Daoy (cell line): ENCODE measurements around the gene TVP23A. TPM values are rescaled to one million over a fixed set of nuclear protein-coding genes. Genes with fewer than 3 reads are reported as not detected.
"Not testable (repeated sequence)": the region's sequence is repeated elsewhere in the genome, so short reads cannot be mapped to it uniquely, and the experiment has no call there.

Experiments
- DNase-seq: peaks from one replicate; pipeline ENCODE4 v3.0.0-alpha.2; 2015; ENCODE audit warnings: low read depth
- total RNA-seq: library from RNA; depleted of rRNA; stranded (reverse); fragments of >200 nt; shearing (Covaris generic); gene quantifications from 2 replicates; pipeline ENCODE4 v1.2.3, GENCODE V29; 2014

Gene TVP23A
- total RNA-seq, 1 experiment from 2014 or later = not detected

DNA sequence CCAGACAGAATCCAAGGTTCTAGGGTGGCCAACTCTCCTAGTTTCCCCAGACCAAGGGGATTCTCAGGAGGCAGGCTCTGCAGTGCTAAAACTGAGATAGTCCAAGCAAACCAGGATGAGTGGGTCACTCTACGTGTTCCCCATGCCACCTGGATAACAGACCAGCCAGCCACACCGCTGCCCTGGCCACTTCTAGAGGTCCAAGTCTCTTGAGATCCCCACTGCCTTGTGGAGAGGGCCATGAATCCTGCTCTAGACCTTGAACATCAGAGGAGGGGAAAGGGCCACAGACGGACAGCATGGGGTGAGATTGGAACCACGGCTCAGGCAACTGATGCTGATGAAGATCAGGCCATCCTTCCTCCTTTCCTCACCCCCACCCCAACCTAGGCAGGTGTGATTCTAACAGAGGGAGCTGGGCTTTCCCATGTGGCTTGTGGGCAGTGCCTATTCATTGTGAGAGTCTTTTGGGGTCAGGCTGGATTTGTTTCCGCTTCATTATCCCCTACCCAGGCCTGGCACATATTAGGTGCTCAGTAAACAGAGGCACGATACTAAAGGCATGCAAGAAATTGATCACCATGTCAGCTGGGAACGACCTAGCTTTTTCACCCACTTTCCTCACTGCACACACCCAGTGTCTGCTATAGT is 16.8 kb upstream of the TVP23A start:
- DNase-seq = no peak

DNA sequence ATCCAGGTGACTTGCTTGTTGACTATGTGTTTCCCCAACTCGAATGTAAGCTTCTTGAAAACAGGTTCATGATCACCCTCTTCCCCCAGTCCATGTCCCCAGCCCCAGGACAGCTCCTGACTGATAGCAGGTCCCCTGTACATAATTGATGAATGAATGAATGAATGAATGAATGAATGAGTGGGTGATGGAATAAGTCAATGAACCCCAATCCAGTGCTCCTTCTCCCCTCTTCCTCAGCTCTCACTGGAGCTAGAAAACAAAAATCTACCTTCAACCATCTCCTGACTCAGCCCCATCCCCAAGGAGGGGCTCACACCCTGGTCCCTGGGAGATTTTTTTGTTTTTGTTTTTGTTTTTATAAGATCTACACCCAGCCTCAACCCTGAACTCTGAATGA is 16.2 kb upstream of the TVP23A start:
- DNase-seq = no peak

DNA sequence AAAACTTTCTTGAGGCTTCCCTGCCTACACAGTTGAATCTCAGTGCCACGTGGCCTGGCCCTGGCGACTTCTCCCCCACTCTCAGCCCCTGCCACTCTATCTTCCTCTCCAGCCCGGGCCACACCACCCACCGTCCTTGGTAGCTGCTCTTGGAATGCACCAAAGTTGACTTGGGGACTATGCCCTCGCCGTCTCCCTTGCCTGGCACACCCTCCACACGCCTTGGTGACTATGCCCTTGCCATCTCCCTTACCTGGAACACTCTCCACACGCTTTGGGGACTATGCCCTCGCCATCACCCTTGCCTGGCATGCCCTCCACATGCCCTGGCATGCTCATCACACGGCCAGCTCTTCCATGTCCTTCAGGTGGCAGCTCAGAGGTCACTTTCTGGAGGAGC is 15.5 kb upstream of the TVP23A start:
- DNase-seq = no peak

DNA sequence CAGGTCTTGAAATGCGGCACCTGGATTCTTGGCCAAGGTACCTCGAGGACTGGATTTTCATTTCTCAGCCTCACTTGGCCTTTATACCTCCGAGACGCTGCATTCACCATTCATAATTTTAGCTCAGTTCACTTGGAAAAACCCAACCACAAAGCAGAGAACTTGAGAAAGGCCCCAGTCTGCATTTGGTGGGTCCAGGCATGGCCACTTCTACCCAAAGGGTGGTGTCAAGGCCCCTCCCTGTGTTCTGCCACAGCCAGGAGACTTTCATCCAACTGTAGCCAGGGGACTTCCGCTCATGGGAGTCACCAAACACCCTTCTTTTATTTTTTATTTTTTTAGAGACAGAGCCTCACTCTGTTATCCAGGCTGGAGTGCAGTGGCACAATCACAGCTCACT is 14.7 kb upstream of the TVP23A start:
- no peak for DNase-seq

DNA sequence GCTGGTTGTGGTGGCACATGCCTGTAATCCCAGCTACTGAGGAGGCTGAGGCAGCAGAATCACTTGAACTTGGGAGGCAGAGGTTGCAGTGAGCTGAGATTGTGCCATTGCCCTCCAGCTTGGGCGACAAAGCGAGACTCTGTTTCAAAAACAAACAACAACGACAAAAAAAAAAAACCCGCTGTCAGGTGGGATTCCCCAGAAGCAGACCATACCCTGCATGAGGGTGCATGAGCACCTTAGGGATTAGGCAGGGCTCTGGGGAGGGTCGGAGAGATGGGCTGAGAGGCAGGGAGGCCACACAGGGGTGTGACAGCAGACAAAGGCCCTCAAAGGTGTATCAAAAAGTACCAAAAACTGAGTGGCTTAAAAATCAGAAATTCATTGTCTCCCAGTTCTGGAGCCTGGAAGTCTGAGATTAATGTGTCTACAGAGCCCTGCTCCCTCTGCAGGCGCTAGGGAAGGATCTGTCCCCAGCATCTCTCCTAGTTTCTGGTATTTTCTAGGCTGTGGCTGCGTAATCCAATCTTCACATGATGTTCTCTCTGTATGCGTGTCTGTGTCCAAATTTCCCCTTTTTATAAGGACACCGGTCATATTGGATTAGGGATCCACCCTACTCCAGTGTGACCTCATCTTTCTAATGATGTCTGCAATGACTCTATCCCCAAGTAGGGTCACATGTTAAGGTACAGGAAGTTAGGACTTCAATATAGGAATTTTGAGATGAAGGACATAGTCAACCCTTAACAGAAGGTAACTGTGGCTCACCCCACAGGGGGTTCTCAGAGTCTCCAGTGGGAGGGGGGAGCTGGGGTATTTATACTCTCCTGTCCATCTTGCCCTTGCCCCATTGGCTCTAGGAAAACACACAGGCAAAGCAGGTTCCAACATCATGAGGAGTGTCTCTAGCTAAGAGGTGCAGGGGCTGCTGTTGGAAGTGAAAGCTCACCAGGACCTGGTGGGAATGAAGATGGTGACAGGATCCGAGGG is 13.6 kb upstream of the TVP23A start:
- DNase-seq = no peak

DNA sequence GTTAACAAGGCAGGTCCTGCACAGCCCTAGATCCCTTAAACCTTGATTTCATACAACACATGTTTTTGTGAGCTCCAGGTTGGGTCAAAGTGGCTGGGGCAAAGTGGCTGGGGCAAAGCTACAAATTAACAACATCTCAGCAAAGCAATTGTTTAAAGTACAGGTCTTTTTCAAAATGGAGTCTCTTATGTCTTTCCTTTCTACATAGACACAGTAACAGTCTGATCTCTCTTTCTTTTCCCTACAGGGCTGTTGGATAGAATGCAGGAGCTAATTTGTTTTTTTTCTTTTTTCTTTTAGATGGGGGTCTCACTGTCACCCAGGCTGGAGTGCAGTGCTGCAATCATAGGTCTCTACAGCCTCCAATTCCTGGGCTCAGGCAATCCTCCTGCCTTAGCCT is 11.6 kb upstream of the TVP23A start:
- DNase-seq = not testable (repeated sequence)

DNA sequence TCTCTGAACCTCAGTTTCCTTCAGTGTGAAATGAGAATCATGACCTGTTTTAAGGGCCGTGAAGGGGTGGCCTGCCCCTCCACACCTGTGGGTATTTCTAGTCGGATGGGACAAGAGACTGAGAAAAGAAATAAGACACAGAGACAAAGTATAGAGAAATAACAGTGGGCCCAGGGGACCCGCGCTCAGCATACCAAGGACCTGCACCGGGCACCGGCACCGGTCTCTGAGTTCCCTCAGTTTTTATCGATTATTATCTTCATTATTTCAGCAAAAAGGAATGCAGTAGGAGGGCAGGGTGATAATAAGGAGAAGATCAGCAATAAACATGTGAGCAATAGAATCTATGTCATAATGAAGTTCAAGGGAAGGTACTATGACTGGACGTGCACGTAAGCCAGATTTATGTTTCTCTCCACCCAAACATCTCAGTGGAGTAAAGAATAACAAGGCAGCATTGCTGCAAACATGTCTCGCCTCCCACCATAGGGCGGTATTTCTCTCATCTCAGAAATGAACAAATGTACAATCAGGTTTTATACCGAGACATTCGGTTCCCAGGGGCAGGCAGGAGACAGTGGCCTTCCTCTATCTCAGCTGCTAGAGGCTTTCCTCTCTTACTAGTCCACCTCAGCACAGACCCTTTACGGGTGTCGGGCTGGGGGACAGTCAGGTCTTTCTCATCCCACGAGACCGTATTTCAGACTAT is 10.9 kb upstream of the TVP23A start:
- DNase-seq = not testable (repeated sequence)

DNA sequence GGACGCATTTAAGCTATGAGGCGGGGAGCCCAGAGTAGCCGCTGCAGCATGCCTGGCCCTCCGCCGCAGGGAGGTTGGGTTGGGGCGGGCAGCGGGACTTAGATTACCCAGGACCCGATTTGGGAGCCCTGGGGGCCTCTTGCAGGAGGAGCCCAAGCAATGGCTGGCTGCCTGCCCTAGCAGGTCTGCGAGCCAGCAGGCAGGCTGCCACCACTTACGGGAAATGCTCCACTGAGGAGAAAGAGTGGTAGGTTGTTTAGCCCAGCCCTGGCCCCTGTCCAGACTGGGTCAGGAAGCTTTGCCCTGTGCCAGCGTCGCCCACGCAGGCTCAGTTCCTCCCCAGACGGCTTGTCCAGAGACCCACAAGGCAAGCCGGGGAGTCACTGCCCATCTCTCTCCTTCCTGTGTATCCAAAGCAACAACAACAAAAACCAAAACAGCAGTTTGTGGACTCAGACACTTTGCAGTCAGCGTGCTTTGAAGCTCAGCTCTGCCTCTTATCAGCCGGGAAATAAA is 10.3 kb upstream of the TVP23A start:
- peak; percentile 62 for DNase-seq

DNA sequence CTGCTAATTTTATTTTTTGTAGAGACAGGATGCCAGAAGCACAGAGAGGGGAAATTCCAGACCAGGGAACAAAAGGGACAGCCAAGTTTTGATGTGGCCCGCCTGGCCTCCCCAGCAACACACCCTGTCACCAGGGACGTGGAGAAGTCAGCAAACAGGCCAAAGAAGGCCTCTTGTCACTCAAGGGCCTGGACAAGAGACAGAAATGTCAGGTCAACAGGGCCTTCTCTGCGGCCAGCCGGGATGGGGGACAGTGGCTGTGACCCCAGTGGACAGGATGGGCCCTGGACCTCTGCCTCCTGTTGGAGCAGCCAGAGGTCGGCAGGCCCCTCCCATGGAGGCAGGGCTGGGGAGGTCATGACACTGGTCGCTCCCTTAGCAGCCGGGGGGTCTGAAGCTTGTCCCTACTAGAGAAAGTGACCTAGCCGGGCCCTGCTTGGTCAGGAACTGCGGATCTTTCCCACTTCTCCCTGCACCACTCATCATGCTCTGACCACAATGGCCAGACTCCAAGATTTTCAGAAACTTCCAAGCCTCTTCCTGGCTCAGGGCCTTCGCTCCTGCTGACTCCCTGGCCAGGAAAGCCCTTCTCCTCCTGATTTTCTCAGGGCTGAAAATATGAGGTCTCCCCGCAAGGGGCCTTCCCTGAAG is 9.2 kb upstream of the TVP23A start:
- DNase-seq = peak; percentile 81

DNA sequence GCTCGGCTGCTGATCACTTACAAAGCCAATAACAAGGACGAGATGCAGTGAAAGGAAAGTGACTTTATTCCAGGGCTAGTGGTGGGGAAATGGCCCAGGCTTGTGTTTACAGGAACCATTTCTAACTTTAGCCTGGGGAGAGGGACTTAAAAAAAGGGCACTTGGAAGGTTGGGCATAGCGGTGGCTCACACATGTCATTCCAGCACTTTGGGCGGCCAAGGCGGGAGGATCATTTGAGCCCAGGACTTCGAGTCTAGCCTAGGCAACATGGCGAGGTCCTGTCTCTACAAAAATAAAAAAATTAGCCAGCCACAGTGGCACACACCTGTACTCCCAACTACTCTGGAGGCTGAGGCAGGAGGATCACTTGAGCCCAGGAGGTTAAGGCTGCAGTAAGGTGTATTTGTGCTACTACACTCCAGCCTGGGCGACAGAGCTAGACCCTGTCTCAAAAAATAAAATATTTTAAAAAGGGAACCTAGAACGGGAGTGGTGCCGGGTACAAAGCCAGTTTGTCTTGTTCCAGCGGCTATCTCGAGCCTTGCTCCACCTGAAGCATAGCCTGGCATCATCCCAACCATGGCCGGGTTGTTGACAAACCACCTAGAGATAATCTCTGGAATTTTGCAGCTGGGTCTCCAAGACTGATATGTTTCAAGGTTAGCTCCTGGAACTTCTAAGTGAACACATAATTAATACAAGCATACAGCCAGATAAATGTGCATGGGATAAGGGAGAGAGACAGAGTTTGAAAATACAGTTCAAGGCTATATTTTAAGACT is 5.7 kb upstream of the TVP23A start:
- DNase-seq = no peak

DNA sequence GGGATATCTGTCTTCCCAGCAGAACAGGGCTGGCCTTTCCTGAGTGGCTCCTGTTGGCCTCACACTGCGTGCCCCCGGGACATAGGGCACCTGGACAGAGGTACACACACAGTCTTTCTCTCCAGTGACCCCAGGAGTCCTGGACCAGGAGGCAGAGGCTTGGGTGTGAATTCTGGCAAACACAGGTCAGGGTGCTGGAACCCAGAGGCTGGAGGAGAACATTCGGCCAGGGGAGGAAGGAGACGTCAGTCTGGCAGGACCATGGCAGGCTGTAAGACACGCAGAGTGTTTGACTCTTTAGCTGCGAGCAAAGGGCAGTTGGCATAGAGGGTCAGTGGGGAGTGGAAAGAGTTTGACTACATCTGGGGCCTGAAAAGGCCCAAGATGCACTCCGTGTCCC is 4.1 kb upstream of the TVP23A start:
- DNase-seq = no peak

DNA sequence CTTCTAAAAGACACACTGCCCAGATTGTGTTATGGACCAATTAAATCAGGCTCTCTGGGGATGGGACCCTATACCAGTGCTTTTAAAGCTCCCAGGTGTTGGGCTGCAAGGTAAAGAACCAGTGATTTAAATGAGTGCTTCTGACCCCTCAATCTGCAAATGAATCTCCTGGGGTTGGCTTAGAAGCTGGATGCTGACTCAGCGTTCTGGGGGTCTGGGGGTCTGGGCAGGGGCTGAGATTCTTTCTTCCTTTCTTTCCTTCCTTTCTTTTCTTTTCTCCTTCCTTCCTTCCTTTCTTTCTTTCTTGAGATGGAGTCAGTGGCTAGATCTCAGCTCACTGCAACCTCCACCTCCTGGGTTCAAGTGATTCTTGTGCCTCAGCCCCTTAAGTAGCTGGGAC is 2.0 kb upstream of the TVP23A start:
- DNase-seq = no peak

DNA sequence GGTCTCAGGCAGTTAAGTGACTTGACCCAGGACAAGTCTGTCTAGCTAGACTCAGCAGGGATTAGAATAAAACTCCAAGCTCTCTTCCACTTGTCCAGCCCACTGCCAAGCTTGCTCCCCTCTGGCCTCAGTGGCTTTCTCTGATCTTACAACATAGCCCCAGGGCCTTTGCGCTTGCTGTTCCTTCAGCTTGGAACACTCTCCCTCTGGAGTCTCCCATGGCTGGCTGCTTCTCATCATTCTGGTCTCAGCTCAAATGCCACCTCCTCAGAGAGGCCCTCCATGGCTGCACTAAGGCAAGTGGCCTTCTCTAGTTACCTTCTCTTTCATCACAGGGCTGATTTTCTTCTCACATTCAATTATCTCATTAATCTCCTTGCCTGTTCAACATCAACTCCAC is 1.1 kb downstream of the TVP23A start:
- DNase-seq = no peak

DNA sequence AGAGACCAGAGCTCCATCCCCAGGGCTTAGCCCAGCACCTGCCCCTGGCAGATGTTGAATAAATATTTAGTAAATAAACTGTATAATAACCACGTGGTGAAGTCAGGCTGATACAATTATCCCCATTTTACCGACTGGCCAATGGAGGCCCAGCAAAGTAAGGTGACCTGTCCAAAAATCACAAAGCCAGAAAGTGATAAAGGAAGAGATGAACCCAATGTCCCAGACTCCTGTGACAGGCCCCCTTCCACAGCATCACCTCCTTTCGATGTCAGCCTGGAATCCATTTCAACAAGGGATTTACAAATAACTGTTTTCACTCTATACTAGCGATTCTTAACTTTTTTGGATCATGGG is 5.5 kb downstream of the TVP23A start:
- DNase-seq = no peak

DNA sequence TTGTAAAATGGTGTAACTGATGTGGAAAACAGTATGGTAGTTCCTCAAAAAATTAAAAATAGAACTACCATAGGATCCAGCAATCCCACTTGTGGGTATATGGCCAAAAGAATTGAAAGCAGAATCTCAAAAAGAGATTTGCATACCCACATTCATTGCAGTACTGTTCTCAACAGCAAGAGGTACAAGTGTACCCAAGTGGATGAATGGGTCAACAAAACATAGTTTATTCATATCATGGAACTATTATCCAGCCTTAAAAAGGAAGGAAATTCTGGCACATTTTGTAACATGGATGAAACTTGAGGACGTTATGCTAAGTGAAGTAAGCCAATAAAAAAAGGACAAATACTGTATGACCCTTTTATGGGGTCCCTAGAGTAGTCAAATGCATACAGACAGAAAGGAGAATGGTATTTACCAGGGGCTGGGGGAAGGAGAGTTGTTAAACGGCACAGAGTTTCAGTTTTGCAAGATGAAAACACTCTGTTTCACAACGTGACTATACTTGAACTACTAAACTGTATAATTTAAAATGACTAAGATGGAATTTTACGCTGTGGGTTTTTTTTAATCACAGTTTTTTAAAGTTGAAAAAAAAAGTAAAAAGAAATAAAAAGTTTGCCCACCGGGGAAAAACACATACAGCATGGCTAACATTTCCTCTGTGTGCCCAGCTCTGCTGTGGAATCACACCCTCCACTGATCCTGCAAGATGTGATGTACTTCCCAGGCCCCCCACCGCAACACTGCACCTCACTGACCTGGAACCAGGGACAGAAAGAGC is 6.1 kb downstream of the TVP23A start:
- no peak for DNase-seq

DNA sequence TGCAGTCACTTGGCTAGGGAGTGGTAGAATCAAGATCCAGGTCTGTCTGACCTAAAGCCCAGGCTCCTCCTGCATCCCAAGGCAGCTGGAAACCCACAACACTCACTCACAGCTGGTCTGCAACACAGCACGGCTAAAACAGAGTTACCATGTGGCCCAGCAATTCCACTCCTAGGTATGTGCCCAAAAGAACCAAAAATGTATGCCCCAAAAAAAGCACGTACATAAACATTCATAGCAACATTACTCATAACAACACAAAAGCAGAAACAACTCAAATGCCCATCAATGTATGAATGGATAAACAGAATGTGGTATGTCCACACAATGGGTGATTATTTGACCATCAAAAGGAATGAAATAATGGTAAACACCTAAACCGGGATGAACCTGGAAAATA is 8.9 kb downstream of the TVP23A start:
- no peak for DNase-seq

DNA sequence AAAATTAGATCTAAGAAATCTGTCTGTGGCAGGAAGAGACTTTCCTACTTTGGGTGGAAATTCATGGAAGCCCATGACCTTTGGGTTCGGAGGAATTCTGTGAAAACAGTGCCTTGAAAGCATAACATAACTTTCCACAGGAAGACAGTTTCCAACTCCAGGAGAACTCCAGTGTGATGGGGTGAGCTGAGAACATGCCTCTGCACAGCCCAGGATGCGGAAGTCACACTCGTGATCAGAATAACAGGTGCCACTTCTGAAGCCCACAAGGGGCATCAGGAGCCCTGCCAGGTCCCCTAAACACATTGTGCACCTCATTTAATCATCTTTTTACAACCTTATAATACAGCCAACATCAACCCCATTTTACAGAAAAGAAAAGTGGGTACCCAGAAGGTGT is 9.7 kb downstream of the TVP23A start:
- no peak for DNase-seq

DNA sequence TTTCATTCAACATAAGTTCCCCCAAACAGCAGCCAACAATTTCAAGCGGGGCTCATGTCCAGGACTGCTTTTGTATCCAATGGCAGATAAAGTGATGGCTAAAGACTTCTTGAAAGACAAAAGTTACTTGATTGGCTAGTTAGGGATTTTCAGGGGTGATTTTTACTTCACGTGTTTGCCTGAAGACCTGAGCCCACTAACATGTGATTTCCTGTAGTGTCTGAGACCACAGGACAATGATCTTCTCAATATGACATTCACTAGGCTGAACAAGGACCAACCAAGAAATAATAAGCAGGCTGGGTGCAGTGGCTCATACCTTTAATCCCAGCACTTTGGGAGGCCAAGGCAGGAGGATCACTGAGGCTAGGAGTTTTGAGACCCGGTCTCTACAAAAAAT is 10.4 kb downstream of the TVP23A start:
- no peak for DNase-seq

DNA sequence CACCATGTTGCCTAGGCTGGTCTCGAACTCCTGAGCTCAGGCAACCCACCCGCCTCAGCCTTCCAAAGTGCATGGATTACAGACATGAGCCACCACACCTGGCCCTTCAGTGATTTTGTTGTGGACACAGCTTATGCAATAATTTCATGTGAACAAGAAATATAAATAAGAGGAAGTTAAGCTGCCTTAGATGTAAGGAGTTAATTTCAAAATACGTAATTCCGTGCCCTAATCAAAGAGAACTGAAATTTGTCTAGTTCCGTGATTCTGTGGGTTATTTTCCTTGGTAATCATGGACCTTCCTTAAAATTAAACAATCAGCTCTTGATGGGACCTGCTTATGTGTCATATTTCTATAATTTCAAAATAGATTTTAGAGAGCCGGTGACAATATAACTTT is 11.9 kb downstream of the TVP23A start:
- DNase-seq = no peak

DNA sequence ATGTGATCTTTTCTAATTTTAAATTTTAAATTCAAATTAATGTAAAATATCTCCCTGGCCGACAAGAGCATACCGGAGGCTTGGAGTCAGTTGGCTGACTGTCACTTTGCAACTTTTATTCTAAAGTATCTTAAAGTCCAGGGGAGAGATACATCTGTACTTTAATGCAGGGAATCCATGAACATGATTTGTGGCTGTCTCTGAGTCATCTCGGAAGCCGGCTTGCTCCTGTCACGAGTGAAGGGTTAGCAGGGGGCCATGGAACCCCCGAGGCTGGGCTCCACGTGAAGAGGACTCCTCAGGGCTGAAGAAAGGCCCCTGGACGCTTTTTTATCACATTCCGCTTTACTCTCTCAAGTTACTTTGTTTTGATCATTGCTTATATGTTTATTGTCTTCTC is 13.3 kb downstream of the TVP23A start:
- DNase-seq = no peak
